SK-N-SH (cell line): ENCODE data around the gene GULP1. TPM values are rescaled to one million over a fixed set of nuclear protein-coding genes. Genes with fewer than 3 reads are reported as not detected.

ENCODE experiments used
- CTCF ChIA-PET: fragments of 300-600, 350-600 bp; formaldehyde crosslinking; extraction: SDS; loops from one replicate; lab custom pipeline; 2021; lab: Yijun Ruan, JAX
- POLR2A ChIA-PET: fragments of 350-600 bp; sonication (Branson Sonifier 250); formaldehyde crosslinking; extraction: SDS; loops from one replicate; lab custom pipeline; 2020; ENCODE audit warnings: antibody characterized with exemption, inconsistent platforms; lab: Yijun Ruan, JAX
- DNase-seq: peaks from one replicate; pipeline ENCODE4 v3.0.0; 2012
- H2AFZ ChIP-seq: fragments of 200-600 bp; sonication (generic); 2 replicates; pipeline ENCODE4 v1.8.1; 2016; ENCODE audit warnings: antibody characterized with exemption, mild to moderate bottlenecking, low read depth
- H3F3A ChIP-seq: fragments of 200-600 bp; sonication (generic); replicated peaks from 2 replicates; pipeline ENCODE3; 2016; ENCODE audit warnings: antibody characterized with exemption, mild to moderate bottlenecking; ENCODE audit not compliant: insufficient read depth
- H3K27ac ChIP-seq, 2 experiments: fragments of 200-500 bp in 1 of 2; fragments of 200-600 bp in 1 of 2; sonication (Bioruptor generic) in 1 of 2; sonication (generic), shearing (Covaris generic) in 1 of 2; 2 replicates each; pipeline versions ENCODE4 v1.5.1 to v1.6.1; 2014 to 2016; ENCODE audit warnings: low read depth in 2 of 2, inconsistent platforms in 1 of 2, low read length in 1 of 2, mild to moderate bottlenecking in 1 of 2, mixed read lengths in 1 of 2
- H3K27me3 ChIP-seq: fragments of 200-600 bp; sonication (generic), shearing (Covaris generic); 2 replicates; pipeline ENCODE4 v1.6.1; 2016; ENCODE audit warnings: mixed run types; ENCODE audit not compliant: insufficient read depth
- H3K36me3 ChIP-seq, 2 experiments: fragments of 200-500 bp in 1 of 2; fragments of 200-600 bp in 1 of 2; sonication (Bioruptor generic) in 1 of 2; sonication (generic) in 1 of 2; replicated peaks in 1 of 2; 2 replicates each; pipeline versions ENCODE3 to v1.5.1; 2014 to 2016; ENCODE audit warnings: low read length in 1 of 2, mild to moderate bottlenecking in 1 of 2; ENCODE audit not compliant: insufficient read depth in 2 of 2, control insufficient read depth in 1 of 2
- H3K4me1 ChIP-seq, 2 experiments: fragments of 200-500 bp in 1 of 2; fragments of 200-600 bp in 1 of 2; sonication (Bioruptor generic) in 1 of 2; sonication (generic), shearing (Covaris generic) in 1 of 2; 2 replicates each; pipeline versions ENCODE4 v1.5.1 to v1.6.1; 2014 to 2016; ENCODE audit warnings: low read depth in 1 of 2, low read length in 1 of 2, mixed run types in 1 of 2; ENCODE audit not compliant: insufficient read depth in 2 of 2, control insufficient read depth in 1 of 2
- H3K4me2 ChIP-seq: fragments of 200-600 bp; sonication (generic), shearing (Covaris generic); 2 replicates; pipeline ENCODE4 v1.6.1; 2017; ENCODE audit warnings: mixed run types
- H3K4me3 ChIP-seq, 2 experiments: fragments of 200-500 bp in 1 of 2; fragments of 200-600 bp in 1 of 2; sonication (Bioruptor generic) in 1 of 2; sonication (generic), shearing (Covaris generic) in 1 of 2; 2 replicates each; pipeline versions ENCODE4 v1.5.1 to v1.8.1; 2014 to 2016; ENCODE audit warnings: low read depth in 2 of 2, inconsistent platforms in 1 of 2, low read length in 1 of 2, mild to moderate bottlenecking in 1 of 2, mixed read lengths in 1 of 2, moderate library complexity in 1 of 2
- H3K79me2 ChIP-seq: fragments of 200-600 bp; sonication (generic); 2 replicates; pipeline ENCODE4 v1.8.1; 2017; ENCODE audit warnings: mild to moderate bottlenecking; ENCODE audit not compliant: insufficient read depth
- H3K9ac ChIP-seq: fragments of 200-600 bp; sonication (generic); 2 replicates; pipeline ENCODE4 v1.6.1; 2017; ENCODE audit warnings: mixed run types
- H3K9me2 ChIP-seq: fragments of 200-600 bp; sonication (generic); 2 replicates; pipeline ENCODE4 v1.6.1; 2017; ENCODE audit warnings: mixed run types
- H3K9me3 ChIP-seq: fragments of 200-600 bp; sonication (generic); 2 replicates; pipeline ENCODE4 v1.6.1; 2017; ENCODE audit warnings: mixed run types, mild to moderate bottlenecking, moderate library complexity
- H4K20me1 ChIP-seq: fragments of 200-600 bp; sonication (generic); 2 replicates; pipeline ENCODE4 v1.6.1; 2017; ENCODE audit warnings: mild to moderate bottlenecking, mixed run types; ENCODE audit not compliant: insufficient read depth
- CHD2 ChIP-seq: fragments of 150-350 bp; IDR thresholded peaks from 2 replicates; pipeline ENCODE4 v1.6.1; 2018; ENCODE audit warnings: low read length; ENCODE audit not compliant: partially characterized antibody
- FOXJ3 ChIP-seq: sonication (generic); formaldehyde crosslinking; IDR thresholded peaks from 2 replicates; pipeline ENCODE4 v1.5.1; 2020; ENCODE audit warnings: mild to moderate bottlenecking, missing genetic modification reagents
- GABPA ChIP-seq: IDR thresholded peaks from 2 replicates; pipeline ENCODE4 v1.4.0; 2012; ENCODE audit warnings: low read depth, mild to moderate bottlenecking
- GATA2 ChIP-seq: sonication (generic); formaldehyde crosslinking; IDR thresholded peaks from 2 replicates; pipeline ENCODE4 v1.5.0; 2020; ENCODE audit warnings: mild to moderate bottlenecking, missing genetic modification reagents
- MXI1 ChIP-seq: IDR thresholded peaks from 2 replicates; pipeline ENCODE4 v1.6.1; 2012; ENCODE audit warnings: mild to moderate bottlenecking, low read depth, low read length, improper control_type of control experiment
- NFIC ChIP-seq: IDR thresholded peaks from 2 replicates; pipeline ENCODE4 v1.4.0; 2012; ENCODE audit warnings: borderline replicate concordance
- PBX3 ChIP-seq: IDR thresholded peaks from 2 replicates; pipeline ENCODE4; 2012
- RAD21 ChIP-seq: IDR thresholded peaks from 2 replicates; pipeline ENCODE4 v1.6.1; 2012; ENCODE audit warnings: mild to moderate bottlenecking, low read length
- RCOR1 ChIP-seq: fragments of 150-350 bp; IDR thresholded peaks from 2 replicates; pipeline ENCODE4 v1.6.1; 2017; ENCODE audit warnings: antibody characterized with exemption, low read length
- RFX5 ChIP-seq: IDR thresholded peaks from 2 replicates; pipeline ENCODE4 v1.6.1; 2012; ENCODE audit warnings: mild to moderate bottlenecking, improper control_type of control experiment, low read length
- TAF1 ChIP-seq: IDR thresholded peaks from 2 replicates; pipeline ENCODE4 v1.6.1; 2012; ENCODE audit warnings: low read depth, mild to moderate bottlenecking, low read length, moderate library complexity, borderline replicate concordance
- TCF12 ChIP-seq: IDR thresholded peaks from 2 replicates; pipeline ENCODE4 v1.4.0; 2012
- TEAD4 ChIP-seq: IDR thresholded peaks from 2 replicates; pipeline ENCODE4 v1.4.0; 2012; ENCODE audit warnings: mild to moderate bottlenecking, borderline replicate concordance; ENCODE audit not compliant: insufficient read depth
- USF1 ChIP-seq: IDR thresholded peaks from 2 replicates; pipeline ENCODE4 v1.4.0; 2012; ENCODE audit warnings: low read depth, borderline replicate concordance
- WGBS: methylation state at CpG from one replicate; pipeline ENCODE4 v1.1.6; 2017; ENCODE audit warnings: low lambda C conversion rate; 5-methylcytosine and 5-hydroxymethylcytosine counted together
- polyA plus RNA-seq, 3 experiments: library from polyadenylated mRNA; depleted of rRNA; stranded (reverse); fragments of >200 nt; gene quantifications; 2 replicates each; pipeline ENCODE4 v1.2.3, GENCODE V29; 2012
- TF ChIP-seq, protein P1 (sequence below): IDR thresholded peaks from 2 replicates; pipeline ENCODE4 v1.4.0; 2012; ENCODE audit warnings: low read depth
- TF ChIP-seq, protein P2 (sequence below): IDR thresholded peaks from 2 replicates; pipeline ENCODE4 v1.4.0; 2012; ENCODE audit warnings: low read depth, borderline replicate concordance
- TF ChIP-seq, protein P3 (sequence below): IDR thresholded peaks from 2 replicates; pipeline ENCODE4 v1.6.1; 2012; ENCODE audit warnings: mild to moderate bottlenecking, low read depth, low read length, moderate library complexity

GULP1 gene
- polyA plus RNA-seq, 1 of the 3 experiments (the other 2 are of a cell fraction) = 33.8 TPM

- Histone ChIP-seq H3K9me2 (no peaks in the 10 kb centered on the region), H2AFZ (no peak overlapping the region), H3K9me3 (no peaks in the 10 kb centered on the region), H3K36me3 (no peaks in the 10 kb centered on the region), H3K27me3 (no peaks in the 10 kb centered on the region), H3F3A (no peaks in the 10 kb centered on the region), H3K4me1 (peaks cover 0 to 2% of the 10 kb centered on the region in 2 experiments; a peak in 2 of 4 replicates), H3K79me2 (no peaks in the 10 kb centered on the region), H3K4me3 (no peak overlapping the region), H3K9ac (no peak overlapping the region), H4K20me1 (no peaks in the 10 kb centered on the region), H3K27ac (peak overlapping the region; percentile 30 to 39; a peak in 2 of 4 replicates), H3K4me2 (no peak overlapping the region)
- ChIA-PET POLR2A (no interaction called here), CTCF (no interaction called here)
- WGBS = 73% methylated on average over 4 of the region's 4 CpGs
- no peak for DNase-seq
- TF ChIP-seq FOXJ3 (CRISPR knock-in tag) = no peak
- TF ChIP-seq PBX3 = no peak
- TF ChIP-seq MXI1 = no peak
- TF ChIP-seq, protein P1, sequence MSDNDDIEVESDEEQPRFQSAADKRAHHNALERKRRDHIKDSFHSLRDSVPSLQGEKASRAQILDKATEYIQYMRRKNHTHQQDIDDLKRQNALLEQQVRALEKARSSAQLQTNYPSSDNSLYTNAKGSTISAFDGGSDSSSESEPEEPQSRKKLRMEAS = no peak
- TF ChIP-seq TAF1 = no peak
- no peak for TF ChIP-seq GABPA
- TF ChIP-seq TEAD4 = no peak
- no peak for TF ChIP-seq GATA2 (CRISPR knock-in tag)
- no peak for TF ChIP-seq CHD2
- TF ChIP-seq USF1 = no peak
- TF ChIP-seq RCOR1 = no peak
- TF ChIP-seq NFIC = no peak
- no peak for TF ChIP-seq RAD21
- no peak for TF ChIP-seq TCF12
- TF ChIP-seq, protein P2, sequence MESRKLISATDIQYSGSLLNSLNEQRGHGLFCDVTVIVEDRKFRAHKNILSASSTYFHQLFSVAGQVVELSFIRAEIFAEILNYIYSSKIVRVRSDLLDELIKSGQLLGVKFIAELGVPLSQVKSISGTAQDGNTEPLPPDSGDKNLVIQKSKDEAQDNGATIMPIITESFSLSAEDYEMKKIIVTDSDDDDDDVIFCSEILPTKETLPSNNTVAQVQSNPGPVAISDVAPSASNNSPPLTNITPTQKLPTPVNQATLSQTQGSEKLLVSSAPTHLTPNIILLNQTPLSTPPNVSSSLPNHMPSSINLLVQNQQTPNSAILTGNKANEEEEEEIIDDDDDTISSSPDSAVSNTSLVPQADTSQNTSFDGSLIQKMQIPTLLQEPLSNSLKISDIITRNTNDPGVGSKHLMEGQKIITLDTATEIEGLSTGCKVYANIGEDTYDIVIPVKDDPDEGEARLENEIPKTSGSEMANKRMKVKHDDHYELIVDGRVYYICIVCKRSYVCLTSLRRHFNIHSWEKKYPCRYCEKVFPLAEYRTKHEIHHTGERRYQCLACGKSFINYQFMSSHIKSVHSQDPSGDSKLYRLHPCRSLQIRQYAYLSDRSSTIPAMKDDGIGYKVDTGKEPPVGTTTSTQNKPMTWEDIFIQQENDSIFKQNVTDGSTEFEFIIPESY = no peak
- no peak for TF ChIP-seq RFX5
- TF ChIP-seq, protein P3, sequence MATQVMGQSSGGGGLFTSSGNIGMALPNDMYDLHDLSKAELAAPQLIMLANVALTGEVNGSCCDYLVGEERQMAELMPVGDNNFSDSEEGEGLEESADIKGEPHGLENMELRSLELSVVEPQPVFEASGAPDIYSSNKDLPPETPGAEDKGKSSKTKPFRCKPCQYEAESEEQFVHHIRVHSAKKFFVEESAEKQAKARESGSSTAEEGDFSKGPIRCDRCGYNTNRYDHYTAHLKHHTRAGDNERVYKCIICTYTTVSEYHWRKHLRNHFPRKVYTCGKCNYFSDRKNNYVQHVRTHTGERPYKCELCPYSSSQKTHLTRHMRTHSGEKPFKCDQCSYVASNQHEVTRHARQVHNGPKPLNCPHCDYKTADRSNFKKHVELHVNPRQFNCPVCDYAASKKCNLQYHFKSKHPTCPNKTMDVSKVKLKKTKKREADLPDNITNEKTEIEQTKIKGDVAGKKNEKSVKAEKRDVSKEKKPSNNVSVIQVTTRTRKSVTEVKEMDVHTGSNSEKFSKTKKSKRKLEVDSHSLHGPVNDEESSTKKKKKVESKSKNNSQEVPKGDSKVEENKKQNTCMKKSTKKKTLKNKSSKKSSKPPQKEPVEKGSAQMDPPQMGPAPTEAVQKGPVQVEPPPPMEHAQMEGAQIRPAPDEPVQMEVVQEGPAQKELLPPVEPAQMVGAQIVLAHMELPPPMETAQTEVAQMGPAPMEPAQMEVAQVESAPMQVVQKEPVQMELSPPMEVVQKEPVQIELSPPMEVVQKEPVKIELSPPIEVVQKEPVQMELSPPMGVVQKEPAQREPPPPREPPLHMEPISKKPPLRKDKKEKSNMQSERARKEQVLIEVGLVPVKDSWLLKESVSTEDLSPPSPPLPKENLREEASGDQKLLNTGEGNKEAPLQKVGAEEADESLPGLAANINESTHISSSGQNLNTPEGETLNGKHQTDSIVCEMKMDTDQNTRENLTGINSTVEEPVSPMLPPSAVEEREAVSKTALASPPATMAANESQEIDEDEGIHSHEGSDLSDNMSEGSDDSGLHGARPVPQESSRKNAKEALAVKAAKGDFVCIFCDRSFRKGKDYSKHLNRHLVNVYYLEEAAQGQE = no peak
Measured at GRCh38 chr2:188628989-188629752, 337.5 kb downstream of the GULP1 start.
